ENCODE results near the gene CYB5A.

DNA sequence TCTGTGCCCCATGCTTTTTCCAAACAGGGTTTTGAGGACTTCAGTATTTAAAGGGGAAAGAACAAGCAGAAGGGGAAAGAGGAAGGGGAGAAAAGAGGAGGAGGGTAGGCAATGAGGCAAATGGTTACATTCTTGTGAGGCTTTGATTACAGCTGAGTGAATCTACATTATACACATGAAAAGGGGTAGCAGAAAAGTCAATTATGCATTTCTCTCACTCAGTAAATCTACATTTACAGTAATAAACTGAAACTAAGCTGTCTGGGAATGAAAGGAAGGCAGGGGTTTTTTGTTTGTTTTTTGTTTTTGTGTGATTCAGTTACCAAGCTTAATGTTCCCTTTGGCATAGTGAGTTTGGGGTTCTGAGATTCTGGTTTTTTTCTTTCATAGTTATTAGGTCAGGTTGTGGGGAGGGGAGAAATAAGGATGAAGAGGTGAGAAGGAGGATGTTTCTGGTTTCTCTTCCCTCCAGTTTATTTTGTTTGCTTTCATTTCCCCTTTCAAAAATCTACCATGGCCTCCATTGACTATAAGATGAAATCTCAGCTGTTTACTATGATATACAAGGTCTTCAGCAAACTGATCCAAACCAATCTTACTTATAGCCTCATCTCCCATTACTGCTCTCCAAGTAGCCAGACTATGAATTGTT is 42.6 kb upstream of the CYB5A start:
- TF ChIP-seq, protein P1, sequence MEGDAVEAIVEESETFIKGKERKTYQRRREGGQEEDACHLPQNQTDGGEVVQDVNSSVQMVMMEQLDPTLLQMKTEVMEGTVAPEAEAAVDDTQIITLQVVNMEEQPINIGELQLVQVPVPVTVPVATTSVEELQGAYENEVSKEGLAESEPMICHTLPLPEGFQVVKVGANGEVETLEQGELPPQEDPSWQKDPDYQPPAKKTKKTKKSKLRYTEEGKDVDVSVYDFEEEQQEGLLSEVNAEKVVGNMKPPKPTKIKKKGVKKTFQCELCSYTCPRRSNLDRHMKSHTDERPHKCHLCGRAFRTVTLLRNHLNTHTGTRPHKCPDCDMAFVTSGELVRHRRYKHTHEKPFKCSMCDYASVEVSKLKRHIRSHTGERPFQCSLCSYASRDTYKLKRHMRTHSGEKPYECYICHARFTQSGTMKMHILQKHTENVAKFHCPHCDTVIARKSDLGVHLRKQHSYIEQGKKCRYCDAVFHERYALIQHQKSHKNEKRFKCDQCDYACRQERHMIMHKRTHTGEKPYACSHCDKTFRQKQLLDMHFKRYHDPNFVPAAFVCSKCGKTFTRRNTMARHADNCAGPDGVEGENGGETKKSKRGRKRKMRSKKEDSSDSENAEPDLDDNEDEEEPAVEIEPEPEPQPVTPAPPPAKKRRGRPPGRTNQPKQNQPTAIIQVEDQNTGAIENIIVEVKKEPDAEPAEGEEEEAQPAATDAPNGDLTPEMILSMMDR (IDR thresholded peaks at IDR 0.05; ENCODE audit: low read length): no peak
- TF ChIP-seq EZH2 (optimal IDR thresholded peaks at IDR 0.05; ENCODE audit: low read depth, low read length): no peak
